Measurements from ENCODE around the gene ASCL4.

GRCh38 chr12:107798580-107798979 lies 24.1 kb downstream of the ASCL4 start:
- TF ChIP-seq EP300 (IDR thresholded peaks at IDR 0.05): no peak
- no peak for TF ChIP-seq CTCF (IDR thresholded peaks at IDR 0.05)
- no peak for TF ChIP-seq POLR2AphosphoS5 (IDR thresholded peaks at IDR 0.05)
- TF ChIP-seq POLR2A (IDR thresholded peaks at IDR 0.05): no peak
